Sciatic nerve (tissue), 2 donors: ENCODE results near the gene RNASEH1. TPM values are rescaled to one million over a fixed set of nuclear protein-coding genes. Genes with fewer than 3 reads are reported as not detected.
"Not testable (repeated sequence)": the region's sequence is repeated elsewhere in the genome, so short reads cannot be mapped to it uniquely, and the experiment has no call there.

Experiments used
- ATAC-seq: fragments of 200-7000 bp; cut with Tn5 transposase; one replicate; pipeline ENCODE4 v1.9.1; 2020; ENCODE audit warnings: mild to moderate bottlenecking, moderate library complexity
- DNase-seq: peaks from one replicate; pipeline ENCODE4 v3.0.0-alpha.2; 2020; ENCODE audit warnings: low spot score
- intact Hi-C: fragments of 100-400 bp; cut with DNase I; formaldehyde crosslinking; loops from one replicate; pipeline ENCODE4 v1.14.2; 2022
- total RNA-seq: library from RNA; stranded (reverse); fragmentation: NEBNext Ultra II Directional; extraction: Animal tissue kit (Norgen Biotek cat#: 25700); gene quantifications from one replicate; pipeline ENCODE4 v1.2.1, GENCODE V29; 2021
- donor health status: DM: no; HTN: no; CAD: no.
- donor health status: DM: no; HTN: no; CAD: no.

Gene RNASEH1
- total RNA-seq, 1 donor from 2014 or later = 19.0 TPM

DNA sequence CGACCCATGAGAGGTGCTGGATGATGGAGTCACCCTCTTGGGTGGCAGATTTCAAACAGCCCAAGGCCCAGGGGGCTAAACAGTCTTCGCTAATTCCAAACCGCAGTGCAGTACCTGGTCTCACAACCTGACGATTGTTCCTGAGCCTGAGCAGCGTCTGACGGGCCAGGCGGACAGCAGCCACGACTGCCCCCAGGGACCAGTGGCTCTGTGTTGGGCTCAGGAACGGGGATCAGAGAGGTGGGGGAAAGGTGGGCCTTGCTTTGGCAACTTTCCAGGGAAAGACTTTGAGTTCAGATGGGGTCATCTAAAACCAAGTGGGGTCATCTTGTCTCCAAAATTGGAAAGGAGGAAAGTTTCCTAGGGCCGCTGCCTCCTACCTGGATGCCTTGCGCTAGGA lies 37.3 kb upstream of the RNASEH1 start:
- intact Hi-C loops = loop anchor here (5.0 kb wide), 1 partner anchor 1348 kb away; no protein-coding TSS in a partner anchor
- DNase-seq (no peak), ATAC-seq (peak; percentile 9)

DNA sequence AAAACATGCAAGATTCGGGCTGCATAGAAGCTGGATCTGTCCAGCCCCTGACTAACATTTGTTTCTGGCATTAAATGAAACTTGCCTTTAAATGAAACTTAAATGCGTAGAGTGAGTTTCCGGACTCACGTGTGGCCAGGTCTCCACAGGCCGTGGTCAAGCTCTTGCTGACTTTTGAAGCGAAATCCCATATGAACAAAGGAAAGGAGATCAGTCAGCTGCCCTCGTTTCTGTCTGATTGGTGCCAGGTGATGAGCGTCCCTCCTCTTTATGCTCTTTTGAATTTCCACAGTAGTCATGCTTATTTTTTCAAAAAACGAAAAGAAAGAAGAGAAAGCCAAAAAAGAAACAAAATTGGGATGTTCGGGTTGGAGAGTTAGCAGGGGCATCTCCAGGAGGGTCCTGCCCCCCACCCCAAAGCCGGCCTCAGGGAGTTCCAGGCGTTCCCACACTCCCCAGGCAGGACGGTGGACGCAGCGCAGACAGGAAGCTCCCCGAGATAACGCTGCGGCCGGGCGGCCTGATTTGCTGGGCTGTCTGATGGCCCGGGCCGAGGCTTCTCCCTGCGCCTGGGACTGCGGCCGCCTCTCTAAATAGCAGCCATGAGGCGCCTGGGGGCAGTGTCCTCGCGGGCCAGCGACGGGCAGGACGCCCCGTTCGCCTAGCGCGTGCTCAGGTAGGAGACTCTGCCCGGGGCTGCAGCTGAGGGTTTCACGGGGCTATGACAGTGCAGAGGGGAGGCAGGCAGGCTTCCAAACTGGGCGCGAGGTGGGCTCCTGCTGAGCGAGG lies 36.6 kb upstream of the RNASEH1 start, which contains the start of gene COLEC11:
Gene COLEC11, plus strand, starts transcription at position 620 of the 789 bp plus-strand sequence. CDS start 9,229 bp downstream, outside the sequence.
- DNase-seq (no peak), ATAC-seq (peak; percentile 79)
- intact Hi-C loops = loop anchor here (5.0 kb wide), 1 partner anchor 1347 kb away; no protein-coding TSS in a partner anchor

DNA sequence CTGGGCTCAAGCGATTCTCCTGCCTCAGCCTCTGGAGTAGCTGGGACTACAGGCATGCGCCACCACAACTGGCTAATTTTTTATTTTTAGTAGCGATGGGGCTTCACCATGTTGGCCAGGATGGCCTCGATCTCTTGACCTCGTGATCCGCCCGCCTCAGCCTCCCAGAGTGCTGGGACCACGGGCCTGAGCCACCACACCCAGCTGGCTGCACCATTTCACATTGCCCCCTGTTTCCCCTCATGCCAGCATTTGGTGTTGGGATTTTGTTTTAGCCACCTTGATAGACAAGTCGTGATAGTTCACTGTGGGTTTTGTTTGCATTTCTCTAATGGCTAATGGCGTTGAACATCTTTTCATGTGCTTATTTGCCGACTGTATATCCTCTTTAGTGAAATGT lies 31.0 kb upstream of the RNASEH1 start:
- ATAC-seq (no peak), DNase-seq (no peak)
- intact Hi-C loops = no loop called here

DNA sequence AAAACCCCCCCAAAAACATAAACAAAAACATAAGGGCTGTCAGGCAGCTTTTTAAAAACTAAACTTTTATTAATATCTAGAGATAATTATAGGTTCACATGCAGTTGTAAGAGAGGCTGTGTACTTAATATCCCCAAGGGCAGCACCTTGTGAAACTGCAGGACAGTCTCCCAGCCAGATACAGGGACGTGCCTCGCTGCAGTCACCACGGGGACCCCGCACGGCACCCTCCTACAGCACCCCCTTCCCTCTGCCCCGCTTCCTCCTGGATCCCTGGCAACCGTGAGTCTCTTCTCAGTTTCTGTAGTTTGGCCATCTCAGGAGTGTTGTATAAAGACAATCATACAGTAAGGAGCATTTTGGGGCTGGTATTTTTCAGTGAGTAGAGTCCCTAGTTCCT lies 30.0 kb upstream of the RNASEH1 start:
- DNase-seq = no peak
- intact Hi-C loops = no loop called here
- no peak for ATAC-seq

DNA sequence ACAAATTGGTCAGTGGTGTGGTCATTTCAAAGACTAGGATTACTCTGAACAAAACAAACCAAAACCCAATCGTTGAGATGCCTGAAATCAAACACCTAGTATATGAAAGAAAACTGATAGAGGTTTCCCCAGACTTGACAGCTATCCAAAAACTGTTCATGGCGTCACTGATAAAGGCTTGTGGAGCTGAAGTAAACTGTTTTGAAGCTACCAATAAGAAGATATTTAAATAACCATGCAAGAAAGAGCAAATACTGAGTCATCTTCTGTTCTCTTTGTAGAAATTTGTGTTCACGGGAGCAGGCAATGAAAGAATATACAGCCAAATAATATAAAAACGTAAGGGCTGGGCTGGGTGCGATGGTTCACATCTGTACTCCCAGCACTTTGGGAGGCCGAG lies 29.3 kb upstream of the RNASEH1 start:
- DNase-seq (no peak), ATAC-seq (no peak)
- intact Hi-C loops = no loop called here

DNA sequence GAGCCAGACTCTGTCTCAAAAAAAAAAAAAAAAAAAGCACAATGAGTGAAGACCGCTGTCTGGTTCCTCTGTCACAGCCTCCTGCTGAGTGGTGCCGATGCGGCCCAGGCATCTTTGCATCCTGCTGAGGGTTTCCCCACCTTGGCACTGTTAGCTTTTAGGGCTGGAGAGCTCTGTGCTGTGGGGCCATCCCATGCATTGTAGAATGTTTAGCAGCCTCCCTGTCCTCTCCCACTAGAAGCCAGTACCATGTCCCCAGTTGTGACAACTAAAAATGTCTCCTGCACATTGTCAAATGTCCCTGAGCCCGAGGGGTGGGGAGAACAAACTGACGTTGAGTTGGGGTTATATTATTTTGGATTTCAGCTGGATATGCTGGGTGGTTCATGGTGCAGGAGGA lies 28.9 kb upstream of the RNASEH1 start:
- no peak for ATAC-seq
- no peak for DNase-seq
- intact Hi-C loops = no loop called here

DNA sequence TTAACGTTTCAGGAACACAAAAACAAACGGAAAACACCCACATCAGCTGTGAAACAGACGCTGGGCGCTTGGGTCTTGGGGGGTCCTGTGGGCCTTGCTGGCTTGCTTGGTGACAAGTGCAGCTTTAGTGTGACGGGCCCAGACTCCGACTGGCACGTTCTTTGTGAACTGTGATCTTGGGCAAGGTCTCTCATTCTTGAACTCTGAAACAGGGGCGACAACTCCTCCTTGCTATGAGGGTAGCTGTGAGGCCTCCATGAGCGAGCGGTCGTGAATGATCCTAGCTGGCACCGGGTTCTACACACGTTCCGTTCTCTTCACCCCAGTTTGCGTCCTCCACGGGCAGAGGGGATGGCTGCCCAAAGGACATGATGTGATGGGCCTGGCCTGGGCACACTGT lies 28.1 kb upstream of the RNASEH1 start:
- DNase-seq (no peak), ATAC-seq (no peak)
- intact Hi-C loops = no loop called here

DNA sequence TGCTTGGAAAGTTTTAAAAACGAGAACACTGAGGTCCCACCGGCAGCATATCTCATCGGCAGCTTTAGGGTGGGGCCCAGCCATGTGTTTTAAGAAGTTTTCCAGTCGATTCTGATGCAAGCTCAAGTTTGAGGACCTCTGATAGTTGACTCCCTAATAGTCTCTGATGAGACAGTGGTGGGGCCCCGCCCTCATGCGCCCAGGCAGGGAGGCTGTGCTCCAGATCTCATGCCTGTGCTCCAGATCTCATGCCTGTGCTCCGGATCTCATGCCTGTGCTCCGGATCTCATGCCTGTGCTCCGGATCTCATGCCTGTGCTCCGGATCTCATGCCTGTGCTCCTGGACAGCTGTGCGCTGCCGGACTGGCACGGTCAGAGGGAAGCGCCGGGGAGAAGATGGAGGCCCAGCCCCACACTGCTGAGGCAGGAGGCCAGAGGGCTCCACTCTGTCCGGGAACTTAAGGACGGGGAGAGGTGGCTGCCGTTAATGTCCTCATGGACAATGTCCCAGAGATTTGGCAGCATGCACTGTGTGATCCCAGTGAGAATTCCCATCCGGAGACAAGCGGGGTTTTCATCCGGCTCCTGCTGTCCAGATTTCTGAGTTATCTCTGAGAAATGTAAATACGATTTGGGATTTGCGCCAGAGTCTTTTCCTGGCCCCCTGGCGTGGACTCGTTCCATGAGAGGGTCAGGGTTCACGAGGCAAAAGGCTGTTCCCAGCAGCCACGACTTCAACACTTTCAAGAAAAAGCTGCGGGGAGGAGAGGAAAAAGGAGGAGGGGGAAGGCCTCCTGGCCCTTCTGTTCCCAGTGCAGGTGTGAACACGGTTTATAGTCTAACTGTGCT lies 27.4 kb upstream of the RNASEH1 start:
- DNase-seq (no peak), ATAC-seq (peak; percentile 91)
- intact Hi-C loops = no loop called here

DNA sequence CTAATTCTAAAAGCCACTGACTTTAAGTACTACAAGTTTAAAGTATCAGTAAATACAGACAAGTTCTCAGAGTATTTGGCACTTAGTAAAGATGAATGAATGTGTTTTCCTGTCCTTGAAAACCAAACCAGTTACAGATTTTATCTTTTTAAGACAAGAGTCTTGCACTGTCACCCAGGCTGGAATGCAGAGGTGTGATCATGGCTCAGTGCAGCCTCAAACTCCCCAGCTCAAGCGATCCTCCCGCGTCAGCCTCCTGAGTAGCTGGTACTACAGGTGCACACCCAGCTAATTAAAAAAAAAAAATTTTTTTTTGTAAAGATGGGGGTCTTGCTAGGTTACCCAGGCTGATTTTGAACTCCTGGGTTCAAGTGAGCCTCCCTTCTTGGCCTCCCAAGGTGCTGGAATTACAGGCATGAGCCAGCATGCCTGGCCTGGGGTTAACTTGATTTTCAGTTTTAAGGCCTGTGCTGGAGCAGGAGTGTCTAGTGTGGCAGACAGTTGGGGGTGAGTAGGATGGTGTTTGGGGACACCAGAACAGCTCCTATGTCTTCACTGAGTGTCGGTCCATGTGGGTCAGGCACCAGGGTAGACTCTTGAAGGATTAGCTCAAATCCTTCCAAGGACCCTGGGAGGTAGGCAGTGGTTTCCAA lies 26.6 kb upstream of the RNASEH1 start:
- DNase-seq (no peak), ATAC-seq (no peak)
- intact Hi-C loops = no loop called here

DNA sequence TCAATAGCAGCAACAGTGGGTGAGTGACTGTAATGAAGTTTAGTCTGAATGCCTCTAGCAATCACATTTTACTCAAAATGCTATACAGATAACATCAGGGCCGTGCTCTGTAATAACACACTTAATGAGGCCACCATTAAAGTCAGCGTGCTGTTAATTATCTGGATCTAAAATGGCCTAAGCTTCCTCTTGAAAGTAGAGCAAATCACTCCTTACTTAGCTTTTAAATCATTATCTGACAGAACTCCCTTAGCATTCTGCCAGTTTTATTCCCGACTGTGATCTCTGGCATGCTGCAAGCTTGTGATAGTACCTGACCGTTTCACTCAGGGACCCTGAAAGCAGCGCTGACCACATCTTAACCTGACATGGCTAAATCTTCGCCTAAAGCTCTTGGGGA lies 25.9 kb upstream of the RNASEH1 start:
- no peak for DNase-seq
- no peak for ATAC-seq
- intact Hi-C loops = no loop called here

DNA sequence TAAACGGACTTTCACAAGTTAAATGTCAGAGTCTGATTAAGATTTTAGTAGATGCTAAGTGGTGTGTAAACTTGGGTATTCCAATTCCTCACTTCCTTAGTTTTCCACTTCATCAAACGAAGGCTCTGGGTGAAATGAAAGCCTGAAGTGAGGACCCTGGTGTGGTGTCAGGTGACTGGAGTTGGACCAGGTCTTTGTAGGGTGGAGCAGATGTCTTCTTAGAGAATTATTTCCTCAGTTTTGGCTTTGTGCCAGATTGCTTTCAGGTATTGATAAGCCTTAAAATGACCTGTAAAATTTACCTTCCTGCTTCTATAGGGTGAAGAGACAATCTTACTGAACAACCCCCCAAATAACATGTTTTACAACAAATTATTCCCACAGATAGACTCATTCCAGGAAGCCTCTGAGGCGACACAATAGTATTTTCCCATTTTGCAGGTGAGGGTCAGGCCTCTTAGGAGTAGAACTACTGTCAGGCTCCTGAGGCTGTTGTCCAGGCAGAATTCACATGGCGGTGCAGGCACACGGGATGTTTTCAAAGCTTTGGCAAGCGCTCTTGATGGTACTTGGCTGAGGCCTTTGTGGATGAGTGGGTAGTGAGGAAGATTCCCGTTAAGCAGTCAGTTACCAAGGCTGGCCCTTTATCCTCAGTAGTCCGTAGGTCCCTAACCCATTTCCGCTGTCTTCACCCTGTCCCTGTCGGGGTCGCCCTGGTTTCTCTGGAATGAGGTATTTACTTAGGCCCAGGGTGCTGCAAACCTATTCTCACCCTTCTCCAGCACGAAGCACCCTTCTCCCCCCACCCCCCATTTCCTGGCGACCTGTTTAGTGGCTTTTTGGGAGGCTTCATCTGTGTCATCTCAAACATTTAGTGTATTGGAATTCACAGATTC lies 23.5 kb upstream of the RNASEH1 start:
- intact Hi-C loops = no loop called here
- DNase-seq = no peak
- ATAC-seq = no peak

DNA sequence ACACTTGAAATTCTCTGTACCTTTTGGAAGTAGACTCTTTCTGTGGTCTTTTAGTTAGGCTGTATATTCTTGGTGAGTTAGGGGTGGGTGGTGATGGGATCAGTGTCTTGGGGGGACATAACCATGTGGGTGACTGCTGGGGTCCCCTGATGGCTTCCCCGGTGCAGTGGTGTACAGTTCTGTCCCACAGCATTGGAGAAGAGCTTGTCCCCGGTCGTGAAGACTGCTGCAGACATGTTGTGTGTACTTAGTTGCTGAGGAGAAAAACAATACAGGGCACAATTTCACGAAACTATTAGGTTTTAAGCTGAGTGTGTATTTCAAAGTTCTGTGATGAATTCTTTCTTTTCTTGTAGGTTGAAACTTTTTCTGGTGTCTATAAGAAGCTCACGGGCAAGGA lies 22.3 kb upstream of the RNASEH1 start:
- DNase-seq (no peak), ATAC-seq (no peak)
- intact Hi-C loops = no loop called here

DNA sequence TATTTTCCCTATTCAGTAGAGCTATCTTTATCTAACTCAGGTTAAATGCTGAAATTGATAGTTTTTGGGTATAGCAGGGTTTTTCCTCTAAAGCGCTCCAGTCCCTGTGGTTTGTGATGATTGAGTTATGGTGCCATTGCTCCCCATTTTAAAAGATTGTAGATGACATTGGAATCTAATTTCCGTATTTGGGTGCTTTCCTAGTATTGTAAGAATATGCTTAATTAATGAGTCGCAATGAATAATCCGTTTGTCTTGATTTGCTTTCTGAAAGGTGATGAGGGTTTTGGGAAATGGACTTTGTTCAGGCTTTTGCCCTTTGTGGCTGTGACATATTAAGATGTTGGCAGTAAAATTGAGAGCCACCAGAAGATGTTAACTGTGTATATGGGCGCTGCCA lies 20.9 kb upstream of the RNASEH1 start:
- ATAC-seq (no peak), DNase-seq (no peak)
- intact Hi-C loops = no loop called here

DNA sequence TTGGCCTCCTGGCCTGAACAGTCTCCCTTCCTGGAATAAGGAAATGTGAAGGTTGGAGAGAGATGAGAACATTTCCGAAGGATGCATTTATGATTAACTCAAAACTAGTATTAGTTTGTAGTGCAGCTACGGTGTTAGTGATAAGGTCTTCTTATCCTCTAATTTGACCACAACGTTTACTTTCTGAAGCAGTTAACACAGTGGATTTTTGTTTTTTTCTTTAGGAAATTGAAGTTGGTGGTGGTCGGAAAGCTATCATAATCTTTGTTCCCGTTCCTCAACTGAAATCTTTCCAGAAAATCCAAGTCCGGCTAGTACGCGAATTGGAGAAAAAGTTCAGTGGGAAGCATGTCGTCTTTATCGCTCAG lies 18.1 kb upstream of the RNASEH1 start:
- intact Hi-C loops, DNase-seq, ATAC-seq: not testable (repeated sequence)

DNA sequence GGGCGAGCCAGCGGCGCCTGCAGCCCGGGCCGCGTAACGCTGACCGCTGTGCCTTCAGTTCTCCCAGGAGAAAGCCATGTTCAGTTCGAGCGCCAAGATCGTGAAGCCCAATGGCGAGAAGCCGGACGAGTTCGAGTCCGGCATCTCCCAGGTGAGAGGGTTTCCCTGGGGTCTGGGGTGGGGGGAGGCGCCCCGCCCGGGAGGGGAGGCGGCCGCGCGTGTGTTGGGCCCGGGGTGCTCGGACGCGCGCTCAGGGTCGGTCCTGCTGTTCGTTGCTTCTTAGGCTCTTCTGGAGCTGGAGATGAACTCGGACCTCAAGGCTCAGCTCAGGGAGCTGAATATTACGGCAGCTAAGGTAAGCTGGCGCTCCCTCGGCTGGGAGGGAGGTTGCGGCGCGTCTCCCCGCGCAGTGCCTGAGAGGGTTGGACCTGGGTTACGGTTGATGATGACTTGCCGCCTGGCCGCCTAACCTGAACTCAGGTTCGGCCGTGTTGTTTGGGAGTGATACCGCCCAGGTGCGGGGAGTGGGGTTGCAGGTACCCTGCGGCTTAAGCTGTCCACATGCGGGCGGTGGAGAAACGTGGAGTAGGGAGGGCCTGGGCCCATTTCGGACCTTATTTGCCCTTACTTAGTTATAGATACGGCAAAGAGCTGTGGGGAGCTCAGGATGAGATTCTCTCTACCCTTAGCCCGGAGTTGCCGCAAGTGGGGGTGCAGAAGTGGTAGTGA lies 17.6 kb upstream of the RNASEH1 start:
- intact Hi-C loops = no loop called here
- DNase-seq = no peak
- no peak for ATAC-seq

DNA sequence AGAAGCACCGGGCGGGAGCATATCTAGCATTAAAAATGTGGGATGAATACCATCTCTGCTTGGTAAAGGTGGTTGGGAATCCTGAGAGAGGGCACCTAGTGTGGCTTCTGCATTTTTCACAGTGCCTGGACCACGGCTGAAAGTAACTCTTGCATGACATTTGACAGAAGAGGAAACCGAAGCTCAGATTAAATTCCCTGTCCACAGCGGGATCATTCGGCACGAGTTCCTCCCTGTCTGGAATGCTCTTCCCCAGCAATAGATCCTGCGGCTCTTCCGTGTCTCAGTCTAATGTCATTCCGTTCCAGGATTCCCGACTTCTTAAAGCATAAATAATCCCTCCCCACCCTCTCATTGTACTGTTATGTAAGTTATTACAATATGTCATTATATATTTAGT lies 16.0 kb upstream of the RNASEH1 start:
- ATAC-seq (no peak), DNase-seq (no peak)
- intact Hi-C loops = no loop called here

DNA sequence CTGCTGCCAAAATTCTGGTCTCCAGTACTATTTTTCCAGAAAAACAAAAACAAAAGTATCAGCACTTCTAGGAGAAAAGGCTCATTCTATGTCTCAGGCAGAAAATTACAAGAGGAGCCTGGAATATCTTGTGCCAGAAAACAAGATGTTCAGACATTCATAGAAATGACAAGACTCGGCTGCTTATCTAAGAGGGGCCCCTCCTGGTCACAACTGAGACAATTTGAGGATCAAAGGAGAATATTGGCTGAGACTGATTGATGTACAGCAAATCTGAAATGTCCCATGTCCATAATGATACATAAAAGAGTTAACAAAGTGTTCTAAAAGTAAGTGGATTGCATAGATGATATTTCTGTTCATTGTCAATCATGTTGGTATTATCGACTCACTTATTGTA lies 14.5 kb upstream of the RNASEH1 start:
- ATAC-seq (no peak), DNase-seq (no peak)
- intact Hi-C loops = no loop called here

DNA sequence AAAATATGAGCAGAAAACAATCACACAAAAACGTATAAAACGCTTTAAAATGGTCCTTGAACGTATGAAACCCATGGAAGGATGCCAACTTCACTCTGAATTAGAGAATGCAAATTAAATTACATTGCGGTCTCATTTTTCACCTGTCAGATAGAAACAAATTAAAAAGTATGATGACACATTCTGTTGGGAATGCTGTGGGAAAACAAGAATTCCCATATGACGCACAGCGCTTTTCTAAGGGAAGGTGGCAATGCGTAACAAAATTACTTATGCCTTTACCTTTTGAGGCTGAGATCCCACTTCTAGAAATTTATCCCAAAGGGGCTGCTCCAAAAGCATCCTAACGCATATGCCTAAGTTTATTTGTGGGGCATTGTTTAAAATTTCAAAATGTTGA lies 13.2 kb upstream of the RNASEH1 start:
- DNase-seq (no peak), ATAC-seq (no peak)
- intact Hi-C loops = no loop called here
